Activated CD8-positive, alpha-beta memory T cell treated with anti-CD3 and anti-CD28 coated beads, Interleukin-2, amount 50 U/mL, for 1 hour (primary cell): ENCODE measurements around the gene MRPS21.
"Not testable (repeated sequence)": the region's sequence is repeated elsewhere in the genome, so short reads cannot be mapped to it uniquely, and the experiment has no call there.

Experiments
- DNase-seq: peaks from one replicate; pipeline ENCODE4 v3.0.0-alpha.2; 2020; ENCODE audit errors: extremely low read depth

Gene MRPS21

DNA sequence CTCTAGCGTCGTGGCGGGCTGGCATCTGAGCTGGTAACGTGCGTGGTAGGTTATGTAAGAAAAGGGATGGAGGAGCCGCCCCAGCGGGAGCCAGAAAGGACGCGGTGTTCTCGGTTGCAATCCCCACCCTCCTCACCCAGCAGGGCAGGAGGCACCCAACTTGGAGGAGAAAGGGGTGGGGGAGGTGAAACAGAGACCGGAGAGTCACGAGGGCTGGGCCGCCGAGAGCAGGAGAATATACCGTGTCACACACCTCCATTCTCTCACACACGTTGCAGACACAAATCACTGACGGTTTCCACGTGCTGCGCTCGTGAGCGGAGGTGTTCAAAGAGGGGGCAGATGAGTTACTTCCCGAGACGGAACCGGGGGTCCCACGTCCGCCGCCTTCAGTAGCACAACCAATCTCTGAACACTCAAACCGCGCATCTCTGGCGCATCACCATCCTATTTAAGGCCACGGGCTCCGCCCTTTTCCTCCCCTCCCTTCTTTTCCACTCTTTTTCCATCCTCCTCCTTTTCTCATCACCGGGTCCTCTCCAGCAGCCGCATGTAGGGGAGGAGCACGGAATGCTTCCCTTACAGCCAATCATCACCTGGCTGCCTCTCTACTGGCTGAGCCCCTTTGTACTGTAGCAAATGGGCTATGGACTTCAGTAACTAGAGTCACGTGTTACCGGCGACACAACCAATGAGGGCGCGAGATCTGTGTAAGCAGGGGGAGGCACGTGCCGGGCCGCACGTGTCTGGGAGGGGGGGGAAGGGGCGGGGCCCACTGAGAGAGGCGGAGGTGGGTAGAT lies 11.7 kb upstream of the MRPS21 start, which contains the start of gene CIART:
TSS of gene CIART (plus strand) at position 797 of the 800 bp plus-strand sequence. CDS start 714 bp downstream, outside the sequence.
- DNase-seq: peak; percentile 58

DNA sequence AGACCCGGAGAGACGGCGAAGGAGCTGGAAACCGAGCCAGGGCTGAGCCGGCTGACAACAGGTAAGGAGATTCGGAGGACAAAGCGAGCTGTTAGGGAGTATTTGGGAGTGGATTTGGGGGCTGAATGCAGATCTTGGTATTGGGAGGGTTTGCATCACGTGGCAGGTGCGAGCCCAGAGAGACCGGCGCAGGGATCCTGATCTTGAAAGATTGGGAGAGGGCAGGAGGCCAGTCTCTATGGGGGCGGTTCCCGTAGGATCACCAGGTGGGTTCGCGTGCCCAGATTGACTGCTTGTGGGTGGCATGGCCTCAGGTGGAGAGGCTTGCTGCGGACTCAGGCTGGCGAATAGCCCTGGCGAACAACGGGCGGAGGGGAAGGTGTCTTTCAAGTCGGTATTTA lies 11.1 kb upstream of the MRPS21 start:
- DNase-seq: no peak

- DNase-seq: no peak
These were observed 10.4 kb upstream of the MRPS21 start for GRCh38 chr1:150283260-150283659.

DNA sequence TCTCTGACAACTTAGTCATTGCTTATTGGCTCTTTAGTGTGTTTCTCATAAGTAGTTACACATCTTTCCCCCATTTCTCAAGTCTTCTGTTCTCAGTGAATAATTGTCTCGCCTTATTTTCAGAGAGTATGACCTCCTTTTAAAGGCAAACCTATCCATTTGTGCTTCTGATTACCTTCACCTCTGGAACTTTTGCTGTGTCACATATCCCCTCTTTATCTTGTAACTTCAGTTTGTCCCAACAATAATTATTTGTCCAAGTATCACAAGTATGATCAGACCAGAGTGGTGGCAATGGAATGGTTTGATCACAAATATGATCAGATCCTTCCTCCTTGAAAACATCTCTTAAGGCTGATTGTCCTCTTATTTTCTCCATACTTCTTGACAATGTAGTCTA lies 5.3 kb upstream of the MRPS21 start:
- no peak for DNase-seq

DNA sequence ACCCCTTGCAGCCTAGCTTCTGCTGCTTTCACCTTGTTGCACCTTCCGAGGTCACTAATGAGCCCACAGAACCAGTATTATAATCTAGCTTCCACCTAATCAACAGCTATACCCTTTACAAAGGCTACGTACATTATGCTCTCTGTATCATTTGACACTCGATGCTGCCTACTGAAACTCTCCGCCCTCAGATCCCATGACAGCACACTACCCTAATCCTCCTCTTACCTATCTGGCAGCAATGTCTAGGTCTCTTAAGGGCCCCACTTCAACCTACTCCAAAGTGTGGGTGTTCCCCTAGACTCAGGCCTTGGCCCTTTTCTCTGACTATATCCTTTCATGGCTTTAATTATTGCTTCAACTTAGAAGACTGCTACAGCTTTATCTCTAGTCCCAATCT lies 4.8 kb upstream of the MRPS21 start:
- DNase-seq: no peak

GRCh38 chr1:150295476-150295875 lies 1.8 kb downstream of the MRPS21 start:
- no peak for DNase-seq

GRCh38 chr1:150299716-150300115 lies 6.1 kb downstream of the MRPS21 start:
- no peak for DNase-seq

DNA sequence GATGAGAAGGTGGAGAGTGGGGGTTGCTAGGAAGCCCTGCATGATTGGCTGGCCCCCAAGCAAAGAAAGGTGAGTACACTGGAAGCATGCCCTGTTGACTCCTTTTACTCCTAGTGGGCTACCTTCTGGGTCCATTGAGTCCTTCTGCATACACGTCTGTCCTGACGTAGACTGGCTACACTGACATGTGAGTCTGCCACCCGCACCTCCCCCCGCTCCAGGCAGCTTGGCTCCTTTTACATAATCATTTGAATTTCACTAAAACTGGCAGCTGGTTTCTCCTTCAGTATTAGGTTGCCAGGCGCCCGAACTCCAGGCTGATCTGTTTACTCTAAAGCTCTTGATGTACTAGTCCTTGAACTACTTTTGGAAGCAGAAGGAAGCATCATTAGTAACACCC lies 8.7 kb downstream of the MRPS21 start:
- no peak for DNase-seq

DNA sequence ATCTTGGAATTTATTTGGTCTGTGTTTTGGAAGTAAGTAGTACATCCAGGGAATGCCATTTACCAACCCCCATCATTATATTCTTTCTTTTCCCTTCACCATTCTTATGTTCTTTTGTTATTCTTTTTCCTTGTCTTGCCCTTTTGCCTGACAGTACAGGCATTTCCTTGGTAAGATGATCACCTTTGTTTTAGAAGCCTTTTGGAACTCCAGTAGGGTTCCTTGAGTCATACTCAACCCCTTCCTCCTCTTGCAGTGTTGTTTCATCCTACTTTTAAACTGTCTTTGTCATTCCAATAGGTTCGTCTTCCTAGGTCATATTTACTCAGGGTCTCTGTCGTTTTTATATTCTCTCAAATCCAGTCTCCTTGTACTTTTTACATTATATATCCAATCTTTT lies 9.2 kb downstream of the MRPS21 start:
- DNase-seq: no peak

- not testable (repeated sequence) for DNase-seq
These were observed 14.9 kb downstream of the MRPS21 start for GRCh38 chr1:150308585-150308984.

GRCh38 chr1:150309758-150310508 lies 16.3 kb downstream of the MRPS21 start:
- no peak for DNase-seq

- DNase-seq: no peak
These were observed 18.1 kb downstream of the MRPS21 start for GRCh38 chr1:150311762-150312161.

GRCh38 chr1:150314691-150315090 lies 21.0 kb downstream of the MRPS21 start:
- not testable (repeated sequence) for DNase-seq

- DNase-seq: no peak
These were observed 27.0 kb downstream of the MRPS21 start for GRCh38 chr1:150320667-150320978.

GRCh38 chr1:150321826-150322166 lies 28.1 kb downstream of the MRPS21 start:
- no peak for DNase-seq

- no peak for DNase-seq
These were observed 28.6 kb downstream of the MRPS21 start for GRCh38 chr1:150322310-150322709.

DNA sequence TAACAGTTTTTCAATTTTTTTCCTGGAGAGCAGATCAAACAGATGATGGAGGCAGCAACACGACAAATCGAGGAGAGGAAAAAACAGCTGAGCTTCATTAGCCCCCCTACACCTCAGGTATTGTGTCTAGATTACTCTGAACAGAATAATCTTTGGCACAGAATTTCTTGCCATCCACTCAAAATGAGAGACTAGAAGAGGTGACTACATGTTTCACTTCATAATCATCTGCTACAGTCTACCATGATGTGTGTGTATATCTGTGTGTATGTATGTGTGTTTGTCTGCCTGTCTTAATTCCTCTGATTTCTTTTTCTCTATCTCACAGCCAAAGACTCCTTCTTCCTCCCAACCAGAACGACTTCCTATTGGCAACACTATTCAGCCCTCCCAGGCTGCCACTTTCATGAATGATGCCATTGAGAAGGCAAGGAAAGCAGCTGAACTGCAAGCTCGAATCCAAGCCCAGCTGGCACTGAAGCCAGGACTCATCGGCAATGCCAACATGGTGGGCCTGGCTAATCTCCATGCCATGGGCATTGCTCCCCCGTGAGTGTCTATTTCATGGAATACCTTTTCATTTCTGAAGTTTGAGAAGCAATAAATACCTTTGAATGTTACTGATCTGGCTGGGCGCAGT lies 39.1 kb downstream of the MRPS21 start:
- no peak for DNase-seq

DNA sequence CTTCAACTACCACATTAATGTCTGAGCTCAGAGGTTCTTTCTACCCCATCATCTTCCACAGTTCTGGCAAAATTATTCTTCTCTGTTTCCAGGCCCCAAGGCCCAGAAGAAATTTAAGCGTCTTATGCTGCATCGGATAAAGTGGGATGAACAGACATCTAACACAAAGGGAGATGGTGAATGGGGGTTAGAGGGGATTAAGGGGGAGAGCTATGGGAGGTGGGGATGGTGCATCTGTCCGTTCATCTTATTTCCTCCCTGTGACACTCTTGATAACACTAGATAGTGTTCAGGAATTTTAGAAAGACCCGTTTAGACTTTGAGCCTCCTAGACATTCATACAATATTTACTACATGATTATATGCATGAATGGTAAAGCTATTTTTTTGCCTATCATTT lies 52.7 kb downstream of the MRPS21 start:
- DNase-seq: no peak

GRCh38 chr1:150352866-150353265 lies 59.2 kb downstream of the MRPS21 start:
- DNase-seq: no peak
